ENCODE results near the gene BABAM2.
"Not testable (repeated sequence)": the region's sequence is repeated elsewhere in the genome, so short reads cannot be mapped to it uniquely, and the experiment has no call there.

Gene BABAM2

DNA sequence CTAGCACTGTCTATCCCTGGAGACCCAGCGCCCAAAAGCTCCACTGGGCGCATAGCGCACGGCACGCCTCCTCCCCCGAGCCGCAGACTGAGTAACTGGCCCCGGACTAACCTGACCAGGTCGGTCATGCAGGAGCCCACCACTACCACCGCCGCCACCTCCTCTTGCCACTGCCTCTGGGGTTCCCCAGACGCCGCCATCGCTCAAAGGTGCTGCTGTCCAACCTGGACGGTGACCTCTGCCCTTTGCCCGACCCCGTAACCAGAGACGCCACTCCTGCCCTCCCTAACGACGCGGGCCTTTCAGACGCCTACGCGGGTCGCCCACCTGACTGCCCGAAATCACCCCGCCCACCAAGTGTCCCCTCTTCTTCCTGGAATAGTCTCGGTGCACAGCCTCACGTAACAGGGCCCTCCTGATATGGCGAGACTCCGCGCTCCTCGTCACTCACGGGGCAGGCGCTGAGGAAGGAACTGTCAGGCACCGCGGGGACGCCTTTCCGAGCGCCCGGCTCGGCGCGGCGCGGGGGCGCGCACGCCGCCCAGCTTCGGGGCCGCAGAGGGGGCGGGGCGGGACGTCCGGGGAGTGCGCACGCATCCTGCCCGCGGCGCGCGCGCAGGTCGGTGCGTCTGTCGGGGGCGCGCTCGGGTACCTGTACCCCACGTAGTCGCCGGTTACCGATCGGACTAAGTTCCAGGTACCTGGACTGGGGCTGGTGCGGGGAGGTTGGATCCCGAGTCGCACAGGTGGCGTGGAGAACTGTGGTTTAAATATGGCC is at the start of gene BABAM2, which contains the start of gene RBKS:
Gene BABAM2, plus strand, starts transcription at position 584 of the 778 bp plus-strand sequence. CDS start 3,828 bp downstream, outside the sequence.
Gene RBKS, minus strand, starts transcription at position 242 of the 778 bp plus-strand sequence. Its CDS starts 42 bp downstream, at position 200.
- DNase-seq = peak; percentile 90 to 91

DNA sequence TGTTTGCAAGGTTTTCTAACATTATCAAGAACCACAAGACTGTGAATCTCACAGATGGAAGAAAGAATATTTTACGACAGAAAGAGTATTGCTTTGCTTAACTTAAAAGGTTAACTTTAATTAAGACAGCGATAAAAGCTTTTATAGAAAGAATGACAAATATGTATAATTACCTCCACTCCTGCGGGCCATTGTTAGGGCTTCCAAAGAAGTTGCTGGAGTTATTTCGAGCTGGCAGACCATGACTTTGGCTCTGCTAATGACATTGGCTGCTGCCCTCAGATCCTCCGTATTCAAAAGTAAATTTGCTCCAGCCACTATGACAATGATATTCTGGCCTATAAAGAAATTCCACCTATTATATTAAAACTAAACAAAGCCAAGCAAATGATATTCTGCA is 47.6 kb upstream of the BABAM2 start:
- DNase-seq = no peak

DNA sequence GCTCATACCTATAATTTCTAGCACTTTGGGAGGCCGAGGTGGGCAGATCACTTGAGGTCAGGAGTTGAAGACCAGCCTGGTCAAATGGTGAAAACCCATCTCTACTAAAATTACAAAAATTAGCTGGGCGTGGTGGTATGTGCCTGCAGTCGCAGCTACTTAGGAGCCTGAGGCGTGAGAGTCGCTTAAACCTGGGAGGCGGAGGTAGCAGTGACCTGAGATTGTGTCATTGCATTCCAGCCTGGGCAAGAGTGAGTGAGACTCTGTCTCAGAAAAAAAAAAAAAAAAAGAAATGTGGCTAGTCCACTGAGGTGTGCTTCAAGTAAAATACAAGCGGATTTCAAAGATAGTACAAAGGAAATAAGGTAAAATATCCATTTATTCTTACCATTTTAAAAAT is 46.5 kb upstream of the BABAM2 start:
- no peak for DNase-seq

- no peak for DNase-seq
Observed at GRCh38 chr2:27844821-27845255, 45.7 kb upstream of the BABAM2 start.

DNA sequence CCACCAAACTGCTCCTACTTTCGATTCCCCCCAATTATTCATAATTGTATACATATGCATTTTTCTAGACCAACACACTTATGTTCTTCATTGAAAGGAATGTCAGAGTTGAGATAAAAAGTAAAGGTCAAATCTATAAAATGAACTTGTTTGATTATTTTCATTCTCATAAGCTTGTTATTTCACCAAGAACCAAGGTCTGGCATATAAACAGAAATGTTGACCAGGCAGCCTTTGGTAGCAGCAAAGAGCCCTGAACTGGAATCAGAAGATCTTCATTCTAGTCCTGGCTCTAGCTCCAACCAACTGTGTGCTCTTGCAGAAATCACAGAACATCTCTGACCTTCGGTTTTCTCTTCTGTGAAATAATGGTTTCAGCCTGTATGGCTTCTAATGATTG is 43.2 kb upstream of the BABAM2 start:
- no peak for DNase-seq

GRCh38 chr2:27849558-27850205 is 40.8 kb upstream of the BABAM2 start:
- no peak for DNase-seq

DNA sequence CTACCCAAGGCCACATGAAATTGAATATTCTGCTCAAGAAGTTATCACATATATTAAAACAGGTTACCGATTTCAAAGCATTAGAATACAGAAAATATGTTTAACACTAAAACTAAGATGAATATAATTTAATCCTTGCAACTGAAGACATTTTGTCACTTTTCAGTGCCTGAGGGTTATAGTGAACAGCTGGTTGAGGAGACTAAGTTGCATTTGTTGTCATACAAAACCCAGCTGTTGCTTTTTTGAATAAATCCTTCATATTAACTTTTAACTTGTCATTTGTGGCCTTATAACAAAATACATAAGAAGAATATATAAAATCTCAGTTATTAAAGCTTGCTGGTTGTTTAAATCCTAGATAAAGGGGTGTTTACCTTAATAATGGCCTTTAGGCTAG is 37.8 kb upstream of the BABAM2 start:
- no peak for DNase-seq

DNA sequence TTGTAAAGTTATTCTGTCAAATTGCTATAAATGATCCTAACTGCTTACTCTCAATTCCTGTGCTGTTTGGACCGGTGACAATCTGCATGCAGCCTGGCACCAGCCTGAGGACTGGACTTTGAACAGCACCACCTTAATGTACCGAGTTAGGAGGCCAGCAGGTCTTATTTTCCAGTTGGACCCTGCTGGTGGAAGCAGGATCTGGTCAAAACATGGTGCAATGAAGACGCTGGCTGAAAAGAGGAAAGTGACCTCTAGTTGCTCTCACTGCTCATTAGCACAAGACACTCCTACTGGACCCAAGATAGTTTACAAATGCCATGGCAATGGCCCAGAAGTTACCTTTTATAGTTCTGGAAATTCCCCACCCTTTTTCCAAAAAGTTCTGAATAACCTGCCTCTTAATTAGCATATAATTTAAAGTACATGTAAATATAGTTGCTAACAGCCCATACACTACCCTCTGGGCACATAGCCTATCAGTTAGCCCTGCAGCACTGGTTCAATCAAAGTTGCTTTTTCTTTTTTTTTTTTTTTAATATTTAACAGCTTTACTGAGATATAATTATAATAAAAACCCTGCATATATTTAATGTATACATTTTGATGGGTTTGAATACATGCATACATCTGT is 36.2 kb upstream of the BABAM2 start:
- no peak for DNase-seq

DNA sequence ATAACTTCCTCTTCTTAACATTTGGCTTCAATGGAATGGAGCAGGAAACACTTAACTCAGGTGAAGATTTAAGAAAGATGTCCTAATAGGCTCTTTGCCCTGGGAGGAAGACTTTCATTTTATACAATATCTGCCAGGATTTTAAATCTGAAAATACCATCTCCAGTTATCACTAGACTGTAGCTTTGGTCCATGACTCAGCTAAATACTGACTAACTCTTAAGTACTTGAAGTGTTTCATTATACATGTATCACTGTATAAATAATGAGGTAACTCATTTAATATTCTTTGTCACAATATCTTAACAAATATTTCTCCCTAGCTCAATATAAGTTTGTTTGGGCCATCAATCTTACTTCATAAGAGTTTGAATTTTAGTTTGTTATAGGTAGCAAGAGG is 35.1 kb upstream of the BABAM2 start:
- DNase-seq = no peak

DNA sequence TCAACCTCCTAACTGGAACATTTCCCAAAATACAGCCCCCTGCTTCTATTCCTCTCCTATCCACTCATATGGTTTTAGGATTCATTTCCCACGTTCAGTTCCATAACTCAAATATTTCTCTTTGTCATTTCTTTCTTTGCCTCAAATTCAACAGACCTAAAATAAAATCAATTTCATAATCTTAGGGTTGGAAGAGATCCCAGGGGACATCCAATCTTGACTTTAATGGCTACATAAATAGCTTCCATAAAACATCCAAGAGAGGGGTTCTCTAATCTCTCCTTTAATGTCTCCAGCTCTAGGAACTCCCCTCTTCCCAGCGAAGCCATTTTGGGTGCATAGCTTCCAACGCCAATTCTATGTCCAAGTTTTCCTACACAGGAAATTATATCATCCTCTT is 34.1 kb upstream of the BABAM2 start:
- DNase-seq = no peak

DNA sequence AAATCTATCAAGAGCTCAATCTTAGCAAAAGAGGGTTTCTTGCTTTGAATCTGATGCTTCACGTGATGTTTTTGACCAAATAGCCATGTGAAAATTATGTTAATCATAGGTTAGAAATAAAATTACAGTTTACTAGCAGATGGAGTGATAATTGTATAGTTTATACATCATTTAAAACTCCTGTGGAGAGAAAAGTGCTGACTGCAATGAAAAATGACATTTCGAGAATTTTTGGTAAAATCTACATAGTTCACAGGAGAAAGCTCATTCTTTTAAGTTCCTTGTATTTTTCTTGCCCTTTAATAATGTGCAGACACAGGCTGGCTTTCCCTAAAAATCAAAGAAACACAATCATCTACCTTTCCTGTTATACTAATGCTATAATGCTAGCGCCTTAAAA is 33.6 kb upstream of the BABAM2 start:
- DNase-seq = no peak

DNA sequence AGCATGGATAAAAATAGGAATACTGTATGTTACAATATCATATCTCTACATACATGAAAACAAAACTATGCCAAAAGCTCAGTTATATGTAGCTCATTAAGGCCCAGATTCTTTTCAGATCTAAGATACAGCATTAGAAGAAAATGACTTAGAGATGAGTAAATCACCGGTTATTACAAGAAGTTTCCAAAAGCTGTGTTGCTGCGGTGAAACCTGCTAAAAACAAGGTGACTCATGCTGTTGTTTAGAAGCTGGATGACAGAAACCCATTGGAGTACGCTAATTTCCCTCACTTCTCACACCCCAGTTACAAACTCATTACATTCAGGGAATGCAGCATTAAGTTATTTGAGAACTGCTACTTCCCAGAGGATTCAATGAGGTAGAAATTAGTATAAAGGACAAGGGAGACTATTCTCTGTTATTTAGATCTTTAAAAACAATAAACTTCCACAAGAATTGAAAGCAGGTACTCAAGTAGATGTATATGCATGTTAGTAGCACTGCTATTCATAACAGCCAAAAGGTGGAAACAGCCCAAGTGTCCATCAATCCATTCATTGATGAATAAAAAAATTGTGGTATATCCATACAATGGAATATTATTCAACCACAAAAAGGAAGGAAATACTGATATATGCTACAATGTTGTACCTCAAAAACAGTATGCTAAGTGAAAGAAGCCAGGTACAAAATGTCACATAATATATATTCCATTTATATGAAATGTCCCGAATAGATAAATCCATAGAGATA is 32.9 kb upstream of the BABAM2 start:
- DNase-seq = no peak

- no peak for DNase-seq
Observed at GRCh38 chr2:27860111-27860510, 30.4 kb upstream of the BABAM2 start.

DNA sequence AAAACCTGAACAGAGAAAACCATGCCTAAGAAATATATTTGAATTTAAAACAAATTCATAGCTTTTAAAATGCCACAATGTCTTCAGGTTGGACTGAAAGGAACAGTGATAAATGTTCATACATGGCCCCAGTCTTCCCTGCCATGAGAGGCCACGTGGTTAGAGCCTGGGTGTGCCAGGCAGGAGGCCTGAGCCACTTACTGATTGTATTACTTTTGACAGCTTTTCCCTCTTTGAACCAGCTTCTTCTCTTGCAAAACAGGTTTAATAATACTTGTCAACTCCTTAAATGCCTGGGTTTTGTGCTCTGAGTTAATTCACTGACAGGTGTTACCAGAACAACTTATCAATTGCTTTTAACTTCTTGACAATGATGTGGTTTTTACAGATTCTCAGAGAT is 27.4 kb upstream of the BABAM2 start:
- no peak for DNase-seq

GRCh38 chr2:27863955-27864354 is 26.6 kb upstream of the BABAM2 start:
- not testable (repeated sequence) for DNase-seq

DNA sequence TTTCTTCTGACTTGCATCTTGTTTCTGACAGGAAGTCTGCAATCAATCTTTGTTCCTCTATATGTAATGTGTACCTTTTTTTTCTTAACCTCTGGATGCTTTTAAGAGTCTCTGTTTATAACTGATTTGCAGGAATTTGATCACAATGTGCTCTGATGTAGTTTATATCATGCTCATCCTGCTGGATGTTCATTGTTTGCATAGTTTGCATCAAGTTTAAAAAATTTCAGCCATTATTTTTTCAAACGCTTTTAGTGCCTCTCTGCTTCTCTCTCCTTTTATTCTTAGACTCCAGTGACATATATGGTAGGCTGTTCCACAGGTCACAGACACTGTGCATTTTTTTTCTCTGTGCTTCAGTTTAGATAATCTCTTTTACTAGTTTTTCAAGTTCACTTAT is 24.3 kb upstream of the BABAM2 start:
- no peak for DNase-seq

- no peak for DNase-seq
Observed at GRCh38 chr2:27869763-27870162, 20.8 kb upstream of the BABAM2 start.

DNA sequence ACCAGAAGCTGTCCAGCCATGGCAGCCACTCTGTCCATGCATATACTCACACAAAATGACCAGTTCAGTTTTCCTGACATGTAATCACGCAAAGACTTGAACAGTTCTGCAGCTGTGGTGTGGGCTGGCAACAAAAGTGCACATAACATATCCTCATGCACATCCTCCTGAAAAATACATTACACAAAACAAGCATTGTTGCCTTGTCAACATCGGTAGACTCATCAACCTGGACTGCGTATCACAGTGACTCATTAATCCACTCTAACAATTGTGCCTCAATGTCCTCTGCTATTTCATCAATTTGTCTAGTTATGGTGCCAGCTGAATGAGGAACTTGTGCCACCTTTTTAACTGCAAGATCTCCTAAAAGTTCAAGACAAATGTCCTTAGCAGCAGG is 19.8 kb upstream of the BABAM2 start:
- no peak for DNase-seq

GRCh38 chr2:27871802-27872201 is 18.7 kb upstream of the BABAM2 start:
- no peak for DNase-seq

DNA sequence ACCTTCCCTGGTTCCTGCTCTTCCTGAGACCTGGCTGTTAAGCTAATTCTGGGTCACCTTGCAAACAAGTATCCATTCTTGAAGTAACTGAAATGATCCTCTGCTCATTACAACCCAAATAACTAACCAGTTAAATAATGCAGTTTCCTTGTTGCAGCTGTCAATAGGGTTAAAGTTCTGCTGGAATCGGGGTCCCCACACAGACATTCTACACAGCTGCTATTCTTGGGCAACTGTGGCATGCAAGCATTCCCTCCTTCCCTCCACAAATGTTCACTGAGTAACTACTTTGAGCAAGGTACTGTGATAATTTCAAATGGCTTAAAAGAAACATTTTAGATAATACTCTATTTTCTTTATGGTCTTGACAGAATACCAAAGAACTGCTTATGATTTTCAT is 17.4 kb upstream of the BABAM2 start:
- no peak for DNase-seq

- DNase-seq = no peak
Observed at GRCh38 chr2:27875089-27875881, 15.2 kb upstream of the BABAM2 start.

GRCh38 chr2:27878825-27879224 is 11.7 kb upstream of the BABAM2 start:
- no peak for DNase-seq

Measured in stimulated activated CD4-positive, alpha-beta T cell treated with anti-CD3 and anti-CD28 coated beads, Interleukin-2, amount 100 ng/mL, for 24 hours (primary cell).